GM18868 (cell line): ENCODE results near the gene METTL16.
"Not testable (repeated sequence)": the region's sequence is repeated elsewhere in the genome, so short reads cannot be mapped to it uniquely, and the experiment has no call there.

ENCODE experiments used
- ATAC-seq: cut with Tn5 transposase; IDR thresholded peaks from one replicate; pipeline ENCODE4 v1.9.1; 2021; ENCODE audit warnings: mild to moderate bottlenecking, moderate library complexity; ENCODE audit not compliant: unreplicated experiment

Gene METTL16

GRCh38 chr17:2511462-2512369 lies at the start of gene METTL16:
Gene METTL16 (minus strand): TSS chr17:2511888. CDS start chr17:2502331, 9,557 bp downstream.
- peak; percentile 97 for ATAC-seq

DNA sequence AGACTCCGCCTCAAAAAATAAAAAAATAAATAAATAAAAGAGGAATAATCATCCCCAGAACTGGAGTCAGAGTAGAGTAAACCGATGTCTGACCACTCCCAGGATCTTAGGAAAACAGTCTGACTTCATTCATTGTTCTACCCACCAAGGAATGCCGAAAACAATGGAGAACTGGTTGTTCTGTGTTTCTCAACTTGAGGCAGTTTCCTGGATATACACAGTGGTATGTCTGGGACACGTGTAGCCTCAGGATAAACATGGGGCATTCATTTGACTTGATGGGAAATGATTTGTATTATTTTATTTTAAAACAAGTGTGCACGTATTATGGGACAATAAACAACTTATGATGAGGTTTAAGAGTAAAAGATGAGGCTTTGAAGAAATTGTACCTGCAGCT lies 49.0 kb upstream of the METTL16 start:
- no peak for ATAC-seq

DNA sequence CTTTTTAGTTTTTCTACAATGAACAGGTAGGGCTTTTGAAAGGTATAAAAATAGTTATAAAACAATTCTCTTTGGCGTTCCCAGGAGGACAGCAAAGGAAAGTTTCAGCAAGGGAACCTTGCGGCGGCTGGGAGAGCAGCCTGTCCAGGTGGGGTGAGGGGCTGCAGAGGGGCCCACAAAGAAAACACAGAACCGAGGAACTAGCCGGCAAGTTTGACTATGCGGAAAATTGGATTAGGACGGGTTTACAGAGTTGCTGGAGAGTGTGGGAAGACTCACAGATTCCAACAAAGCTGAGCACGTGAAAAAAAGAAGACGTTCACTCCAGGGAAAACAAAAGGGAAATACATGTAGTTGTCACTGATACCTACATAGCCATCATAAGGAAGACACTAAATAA lies 40.2 kb upstream of the METTL16 start:
- ATAC-seq, result no peak

DNA sequence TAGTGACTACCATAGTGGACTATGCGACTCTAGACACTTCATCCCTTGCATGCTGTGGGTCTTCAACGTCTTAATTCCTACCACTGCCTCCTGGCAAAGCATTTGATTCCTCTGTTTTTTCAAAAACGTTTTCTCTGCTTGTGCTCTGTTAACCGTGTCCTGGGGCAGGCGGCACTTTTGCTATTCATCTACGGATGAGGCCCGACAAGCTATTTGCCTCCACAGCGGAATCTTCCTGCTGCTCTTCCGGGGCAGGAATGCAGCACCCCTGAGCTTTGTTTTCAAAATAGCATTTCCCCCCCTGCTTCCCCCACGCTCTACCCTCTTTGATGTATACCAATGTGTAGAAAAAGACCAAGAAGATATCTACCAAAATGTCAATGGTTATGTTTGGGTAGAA lies 39.8 kb upstream of the METTL16 start:
- no peak for ATAC-seq

DNA sequence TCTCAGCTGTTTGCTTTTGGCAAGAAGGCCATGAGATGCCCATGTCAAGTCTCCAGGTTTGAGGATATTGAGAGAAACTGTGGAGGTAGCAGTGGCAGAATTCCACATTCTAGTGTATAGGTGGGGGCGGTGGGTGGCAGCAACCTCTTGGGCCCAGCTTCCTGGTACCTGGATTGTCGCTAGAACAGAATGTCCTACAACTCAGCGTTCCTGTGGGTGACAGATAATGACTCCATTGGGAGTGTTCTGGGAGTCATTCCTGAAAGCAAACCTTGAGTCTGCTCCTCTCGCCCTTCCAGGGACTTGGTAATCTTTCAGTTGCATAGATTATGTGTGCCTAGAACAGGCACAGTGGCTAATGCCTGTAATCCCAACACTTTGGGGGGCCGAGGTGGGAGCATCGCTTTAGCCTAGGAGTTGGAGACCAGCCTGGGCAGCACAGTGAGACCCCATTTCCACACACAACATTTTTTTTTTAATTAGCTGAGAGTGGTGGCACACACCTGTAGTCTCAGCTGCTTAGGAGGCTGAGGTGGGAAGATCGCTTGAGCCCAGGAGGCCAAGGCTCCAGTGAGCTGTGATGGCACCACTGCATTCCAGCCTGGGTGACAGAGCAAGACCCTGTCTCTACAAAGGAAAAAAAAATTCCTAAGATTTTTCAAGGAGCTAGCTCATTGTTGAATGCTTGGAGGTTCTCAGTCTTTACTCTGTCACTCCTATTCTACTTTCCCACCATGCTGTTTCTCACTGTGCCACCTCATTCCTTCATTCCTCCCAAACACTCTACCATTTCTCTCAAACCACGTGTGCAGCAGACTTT lies 37.9 kb upstream of the METTL16 start:
- ATAC-seq, result no peak

DNA sequence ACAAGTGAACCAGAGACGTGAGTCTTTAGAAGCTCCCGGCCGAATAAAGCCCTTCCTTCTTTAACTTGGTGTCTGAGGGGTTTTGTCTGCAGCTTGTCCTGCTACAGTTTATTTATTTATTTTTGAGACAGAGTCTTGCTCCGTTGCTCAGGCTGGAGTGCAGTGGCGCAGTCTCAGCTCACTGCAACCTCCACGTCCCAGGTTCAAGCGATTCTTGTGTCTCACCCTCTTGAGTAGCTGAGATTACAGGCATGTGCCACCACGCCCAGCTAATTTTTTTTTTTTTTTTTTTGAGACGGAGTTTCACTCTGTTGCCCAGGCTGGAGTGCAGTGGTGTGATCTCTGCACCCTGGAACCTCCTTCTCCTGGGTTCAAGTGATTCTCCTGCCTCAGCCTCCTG lies 36.3 kb upstream of the METTL16 start:
- ATAC-seq, result not testable (repeated sequence)

DNA sequence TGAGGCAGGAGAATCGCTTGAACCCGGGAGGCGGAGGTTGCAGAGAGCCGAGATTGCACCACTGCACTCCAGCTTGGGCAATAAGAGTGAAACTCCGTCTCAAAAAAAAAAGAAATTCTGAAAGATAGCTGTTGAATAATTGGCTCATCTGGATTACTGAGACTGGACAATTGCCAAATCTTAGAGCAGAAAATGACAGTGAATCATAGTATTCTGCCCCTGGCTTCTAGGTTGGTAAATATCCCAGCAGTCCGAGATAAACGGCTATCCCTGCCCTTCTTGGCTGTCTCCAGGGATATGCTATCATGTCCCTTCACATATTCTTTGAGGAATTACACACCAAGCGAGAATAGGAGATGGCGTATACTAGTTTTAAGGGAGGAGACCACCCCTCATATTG lies 35.5 kb upstream of the METTL16 start:
- no peak for ATAC-seq

GRCh38 chr17:2545393-2545792 lies 33.7 kb upstream of the METTL16 start:
- no peak for ATAC-seq

- ATAC-seq, result no peak
Measured at GRCh38 chr17:2542456-2542855, 30.8 kb upstream of the METTL16 start.

DNA sequence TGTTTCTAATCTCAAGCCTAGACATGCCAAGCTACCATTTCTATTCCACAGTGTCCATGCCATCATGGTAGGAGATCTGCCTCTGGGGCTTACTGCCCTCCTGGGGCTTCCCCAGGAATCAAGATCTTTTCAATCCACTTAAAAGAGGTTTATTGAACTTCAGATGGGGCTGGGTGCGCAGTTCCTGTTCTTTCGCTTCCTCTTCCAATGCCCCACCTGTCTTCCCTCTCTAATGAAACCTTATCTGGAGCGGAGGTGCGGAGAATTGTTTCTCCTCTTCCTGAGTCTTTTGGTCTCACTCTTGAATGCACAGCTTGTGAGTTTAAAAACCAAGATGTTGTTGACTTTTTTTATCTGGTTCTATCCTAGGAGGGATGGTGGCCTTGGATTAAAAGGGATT lies 30.4 kb upstream of the METTL16 start:
- ATAC-seq, result no peak

DNA sequence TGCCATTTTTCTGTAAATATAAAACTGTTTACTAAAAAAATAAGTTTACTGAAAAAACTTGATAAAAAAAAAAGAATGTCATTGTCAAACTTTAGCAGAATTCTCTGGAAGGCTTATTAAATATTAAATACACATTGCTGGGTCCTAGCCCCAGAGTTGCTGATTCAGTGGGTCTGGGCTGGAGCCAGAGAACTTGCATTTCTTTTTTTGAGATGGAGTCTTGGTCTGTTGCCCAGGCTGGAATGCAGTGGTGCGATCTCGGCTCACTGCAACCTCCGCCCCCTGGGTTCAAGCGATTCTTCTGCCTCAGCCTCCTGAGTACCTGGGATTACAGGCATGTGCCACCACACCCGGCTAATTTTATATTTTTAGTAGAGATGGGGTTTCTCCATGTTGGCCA lies 25.9 kb upstream of the METTL16 start:
- ATAC-seq, result not testable (repeated sequence)

DNA sequence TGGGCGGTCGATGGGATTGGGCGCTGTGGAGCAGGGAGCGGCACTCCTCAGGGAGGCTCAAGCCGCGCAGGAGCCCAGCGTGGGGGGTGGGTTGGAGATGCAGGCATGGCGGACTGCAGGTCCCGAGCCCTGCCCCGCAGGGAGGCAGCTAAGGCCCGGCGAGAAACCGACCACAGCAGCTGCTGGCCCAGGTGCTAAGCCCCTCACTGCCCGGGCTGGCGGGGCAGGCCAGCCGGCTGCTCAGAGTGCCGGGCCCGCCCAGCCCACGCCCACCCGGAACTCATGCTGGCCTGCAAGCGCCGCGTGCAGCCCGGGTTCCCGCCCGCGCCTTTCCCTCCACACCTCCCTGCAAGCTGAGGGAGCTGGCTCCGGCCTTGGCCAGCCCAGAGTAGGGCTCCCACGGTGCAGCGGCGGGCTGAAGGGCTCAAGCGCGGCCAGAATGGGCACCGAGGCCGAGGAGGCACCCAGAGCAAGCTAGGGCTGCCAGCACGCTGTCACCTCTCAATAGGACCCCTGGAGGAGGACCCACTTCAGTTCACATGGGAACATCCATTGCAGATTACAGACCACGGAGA lies 20.5 kb upstream of the METTL16 start:
- ATAC-seq, result no peak

- ATAC-seq, result not testable (repeated sequence)
Measured at GRCh38 chr17:2531243-2531954, 19.7 kb upstream of the METTL16 start.

DNA sequence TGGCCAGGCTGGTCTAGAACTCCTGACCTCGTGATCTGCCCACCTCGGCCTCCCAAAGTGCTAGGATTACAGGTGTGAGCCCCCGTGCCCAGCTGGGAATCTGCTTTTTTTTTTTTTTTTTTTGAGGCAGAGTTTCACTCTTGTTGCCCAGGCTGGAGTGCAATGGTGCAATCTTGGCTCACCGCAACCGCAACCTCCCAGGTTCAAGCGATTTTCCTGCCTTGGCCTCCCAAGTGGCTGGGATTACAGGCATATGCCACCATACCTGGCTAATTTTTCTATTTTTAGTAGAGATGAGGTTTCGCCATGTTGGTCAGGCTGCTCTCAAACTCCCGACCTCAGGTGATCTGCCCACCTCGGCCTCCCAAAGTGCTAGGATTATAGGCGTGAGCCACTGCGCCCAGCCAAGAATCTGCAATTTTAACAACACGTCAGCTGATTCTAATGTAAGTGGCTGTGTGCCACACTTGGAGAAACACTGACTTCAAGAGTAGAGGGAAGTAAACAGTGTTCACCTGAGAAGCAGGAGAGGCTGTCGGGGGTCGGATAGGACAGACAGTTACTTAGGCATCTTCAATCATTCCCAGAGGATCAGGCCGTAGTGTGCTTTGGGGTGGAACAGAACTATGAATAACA lies 10.2 kb upstream of the METTL16 start:
- ATAC-seq, result not testable (repeated sequence)

GRCh38 chr17:2521257-2521656 lies 9.6 kb upstream of the METTL16 start:
- no peak for ATAC-seq

- ATAC-seq, result no peak
Measured at GRCh38 chr17:2517539-2517938, 5.9 kb upstream of the METTL16 start.

- no peak for ATAC-seq
Measured at GRCh38 chr17:2511138-2511461, 588 bp downstream of the METTL16 start.

- ATAC-seq, result no peak
Measured at GRCh38 chr17:2510559-2510958, 1.1 kb downstream of the METTL16 start.

DNA sequence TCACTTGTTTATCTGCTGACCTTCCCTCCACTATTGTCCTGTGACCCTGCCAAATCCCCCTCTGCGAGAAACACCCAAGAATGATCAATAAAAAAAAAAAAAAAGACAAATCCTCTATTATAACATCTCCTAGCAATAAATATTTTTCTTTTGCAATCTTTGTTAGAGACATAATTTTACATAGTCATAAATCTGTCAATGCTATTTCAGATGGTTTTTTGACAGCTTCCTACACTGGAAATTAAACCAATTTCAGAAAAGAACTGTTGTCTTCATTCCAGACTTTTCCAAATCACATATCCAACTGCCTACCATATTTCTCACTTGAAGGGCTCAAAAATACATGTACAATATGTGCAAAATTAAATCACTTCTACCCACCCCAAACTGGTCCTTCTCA lies 3.7 kb downstream of the METTL16 start:
- no peak for ATAC-seq

GRCh38 chr17:2507015-2507414 lies 4.7 kb downstream of the METTL16 start:
- not testable (repeated sequence) for ATAC-seq

- no peak for ATAC-seq
Measured at GRCh38 chr17:2503627-2504026, 8.1 kb downstream of the METTL16 start.
